Naive thymus-derived CD4-positive, alpha-beta T cell (primary cell): ENCODE measurements around the gene SPRY4. TPM values are rescaled to one million over a fixed set of nuclear protein-coding genes. Genes with fewer than 3 reads are reported as not detected.
"Not testable (repeated sequence)": the region's sequence is repeated elsewhere in the genome, so short reads cannot be mapped to it uniquely, and the experiment has no call there.

Source experiments
- ATAC-seq: fragments of 150-1000 bp; cut with Tn5 transposase; 2 replicates; pipeline ENCODE4 v1.10.0; 2021; ENCODE audit warnings: mild to moderate bottlenecking, moderate library complexity
- CTCF ChIA-PET: fragments of 350-600 bp; sonication (Branson Sonifier 250); formaldehyde crosslinking; loops from one replicate; lab custom pipeline; 2021; ENCODE audit warnings: antibody characterized with exemption; lab: Charles Lee
- POLR2A ChIA-PET: fragments of 350-600 bp; sonication (Branson Sonifier 250); formaldehyde crosslinking; loops from one replicate; lab custom pipeline; 2021; ENCODE audit warnings: antibody characterized with exemption, inconsistent platforms; lab: Charles Lee
- DNase-seq, 9 donors: peaks; one replicate each; pipeline versions ENCODE4 v3.0.0 to v3.0.0-alpha.2; 2020 to 2022; ENCODE audit warnings: mixed read lengths in 1 of 9
- H3K27ac ChIP-seq: one replicate; pipeline ENCODE4 v1.7.0; 2013; ENCODE audit warnings: mild to moderate bottlenecking, low read depth, low read length, moderate library complexity
- H3K27me3 ChIP-seq, 2 donors: one replicate each; pipeline ENCODE4 v1.7.0; 2013; ENCODE audit warnings: low read length in 2 of 2, mild to moderate bottlenecking in 2 of 2, moderate library complexity in 2 of 2; ENCODE audit not compliant: control insufficient read depth in 2 of 2, insufficient read depth in 2 of 2
- H3K36me3 ChIP-seq, 3 experiments: 1 replicate in 2 of 3; 2 replicates in 1 of 3; pipeline ENCODE4 v1.7.0; 2013; ENCODE audit warnings: low read length in 3 of 3, mild to moderate bottlenecking in 3 of 3, moderate library complexity in 1 of 3; ENCODE audit not compliant: insufficient read depth in 3 of 3, control insufficient read depth in 2 of 3
- H3K4me1 ChIP-seq, 2 donors: one replicate each; pipeline ENCODE4 v1.7.0; 2013; ENCODE audit warnings: low read length in 2 of 2, mild to moderate bottlenecking in 2 of 2, moderate library complexity in 1 of 2; ENCODE audit not compliant: control insufficient read depth in 2 of 2, insufficient read depth in 2 of 2
- H3K4me3 ChIP-seq: 2 replicates; pipeline ENCODE4 v1.7.0; 2013; ENCODE audit warnings: mild to moderate bottlenecking, low read length
- H3K9me3 ChIP-seq, 3 experiments: 1 replicate in 2 of 3; 2 replicates in 1 of 3; pipeline ENCODE4 v1.7.0; 2013; ENCODE audit warnings: low read length in 3 of 3; ENCODE audit not compliant: control insufficient read depth in 2 of 3
- H3K27ac Mint-ChIP-seq, 9 donors: one replicate each; pipeline ENCODE4 v1.8.0; 2020 to 2022; ENCODE audit warnings: mixed read lengths in 9 of 9, mild to moderate bottlenecking in 8 of 9, moderate library complexity in 5 of 9, inconsistent platforms in 2 of 9
- H3K27me3 Mint-ChIP-seq, 5 donors: one replicate each; pipeline ENCODE4 v1.8.0; 2021 to 2022; ENCODE audit warnings: mixed read lengths in 5 of 5, mild to moderate bottlenecking in 1 of 5
- H3K36me3 Mint-ChIP-seq, 5 donors: one replicate each; pipeline ENCODE4 v1.8.0; 2020 to 2022; ENCODE audit warnings: mixed read lengths in 5 of 5, mild to moderate bottlenecking in 3 of 5, inconsistent platforms in 1 of 5
- H3K4me1 Mint-ChIP-seq, 7 donors: one replicate each; pipeline ENCODE4 v1.8.0; 2020 to 2022; ENCODE audit warnings: mixed read lengths in 7 of 7, mild to moderate bottlenecking in 3 of 7, inconsistent platforms in 1 of 7
- H3K4me3 Mint-ChIP-seq, 10 donors: one replicate each; pipeline ENCODE4 v1.8.0; 2020 to 2022; ENCODE audit warnings: mild to moderate bottlenecking in 10 of 10, mixed read lengths in 10 of 10, moderate library complexity in 6 of 10, inconsistent platforms in 2 of 10
- H3K9me3 Mint-ChIP-seq, 11 donors: one replicate each; pipeline ENCODE4 v1.8.0; 2020 to 2022; ENCODE audit warnings: mixed read lengths in 11 of 11, mild to moderate bottlenecking in 4 of 11, inconsistent platforms in 1 of 11, moderate library complexity in 1 of 11
- intact Hi-C, 2 donors: fragments of 100-400 bp; cut with micrococcal nuclease; formaldehyde crosslinking; loops; one replicate each; pipeline ENCODE4 v1.15.1; 2023
- polyA plus RNA-seq, 2 donors: library from polyadenylated mRNA; unstranded; fragments of 300-500 nt; fragmentation: Illumina TruSeq; gene quantifications; one replicate each; pipeline ENCODE4 v1.2.3, GENCODE V29; 2021
- total RNA-seq, 6 experiments: library from RNA in 5 of 6; stranded (reverse) in 5 of 6; gene quantifications; 1 replicate in 5 of 6; 2 replicates in 1 of 6; pipeline ENCODE4 v1.2.3 and lab custom pipeline; 2021 to 2026

The SPRY4 gene
- total and polyA plus RNA-seq, 7 experiments from 2014 or later = 0.08 to 0.34 (median 0.11) TPM; not detected in 4

DNA sequence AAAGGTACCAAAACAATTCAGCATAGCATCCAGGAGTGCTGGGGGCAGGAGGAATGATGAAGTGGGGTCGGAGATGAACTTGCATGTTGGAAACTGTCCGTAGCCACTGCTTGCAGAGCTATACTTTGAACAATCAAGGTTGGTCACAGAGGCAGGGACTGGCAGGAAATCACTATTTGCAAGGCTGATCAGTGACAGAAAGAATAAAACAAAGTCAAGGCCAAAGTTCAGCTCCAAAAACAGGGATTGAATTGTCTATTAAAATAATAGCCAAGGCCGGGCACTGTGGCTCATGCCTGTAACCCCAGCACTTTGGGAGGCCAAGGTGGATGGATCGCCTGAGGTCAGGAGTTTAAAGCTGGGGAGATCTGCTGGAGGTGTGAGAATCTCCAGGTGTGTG, 18.7 kb upstream of the SPRY4 start:
- ChIA-PET POLR2A (no interaction called here), CTCF (no interaction called here)
- Mint-ChIP-seq H3K27ac (no peak overlapping the region), H3K27me3 (peaks cover 0 to 18% (median 0%) of the 10 kb centered on the region in 5 donors), H3K36me3 (peaks cover 3 to 15% (median 14%) of the 10 kb centered on the region in 5 donors), H3K4me1 (peaks cover 0 to 3% (median 0%) of the 10 kb centered on the region in 7 donors), H3K9me3 (peaks cover 4 to 48% (median 25%) of the 10 kb centered on the region in 11 donors), H3K4me3 (no peak overlapping the region)
- Histone ChIP-seq H3K9me3 (peaks cover 0 to 22% (median 0%) of the 10 kb centered on the region in 3 experiments), H3K36me3 (no peaks in the 10 kb centered on the region), H3K4me3 (no peak overlapping the region), H3K4me1 (no peaks in the 10 kb centered on the region), H3K27ac (no peak overlapping the region), H3K27me3 (no peaks in the 10 kb centered on the region)
- no peak for ATAC-seq
- DNase-seq = no peak
- intact Hi-C loops = no loop called here

DNA sequence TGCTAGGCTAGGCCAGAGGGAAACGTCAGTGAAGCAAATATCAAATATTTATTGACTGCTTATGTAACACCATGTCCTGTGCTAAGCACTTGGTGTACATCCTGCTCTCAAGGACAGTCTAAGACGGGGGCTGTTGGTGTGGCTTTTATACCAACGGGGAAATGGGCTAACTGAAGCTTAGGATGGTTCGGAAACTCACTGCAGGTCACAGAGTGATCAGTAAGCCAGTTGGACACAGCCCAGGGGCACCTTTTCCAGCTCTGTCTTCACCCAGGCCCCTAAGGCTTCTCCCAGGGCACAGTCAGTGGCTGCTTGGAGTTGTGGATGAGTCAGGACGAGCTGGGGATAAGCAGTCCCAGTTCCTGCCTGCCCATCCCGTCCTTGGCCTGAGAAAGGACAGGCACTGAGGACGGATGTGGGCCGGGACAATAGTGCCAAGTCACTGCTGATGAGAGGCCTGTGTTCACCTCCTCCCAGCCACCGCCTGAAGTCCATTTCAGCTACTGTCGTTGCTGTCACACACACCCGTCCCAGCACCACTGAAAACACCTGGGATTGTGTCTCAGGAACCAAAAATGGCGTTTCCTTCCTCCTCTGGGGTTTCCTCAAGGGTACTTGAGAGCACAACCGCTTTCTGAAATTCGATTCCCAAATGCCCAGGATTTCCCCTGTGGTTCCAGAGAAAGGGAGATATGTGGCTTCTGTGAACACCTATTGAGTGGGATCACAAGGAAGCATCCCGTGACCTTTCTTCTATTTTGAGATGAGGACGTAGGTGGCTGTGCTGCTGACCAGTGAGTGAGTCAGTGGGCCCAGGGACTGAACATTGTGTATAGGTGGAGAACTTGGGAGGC, 17.5 kb upstream of the SPRY4 start:
- H3K4me3 ChIP-seq = no peak overlapping the region
- peaks cover 4 to 48% (median 25%) of the 10 kb centered on the region in 11 donors for H3K9me3 Mint-ChIP-seq
- no peak overlapping the region for H3K27ac ChIP-seq
- ATAC-seq (no peak), DNase-seq (no peak)
- H3K4me3 Mint-ChIP-seq = no peak overlapping the region
- ChIA-PET POLR2A (no interaction called here), CTCF (interaction anchor here (1.1 kb wide), 1 partner anchor 11 kb away, joined by 3 read pairs; no protein-coding TSS in a partner anchor)
- intact Hi-C loops = no loop called here
- H3K27me3 Mint-ChIP-seq = peaks cover 0 to 18% (median 0%) of the 10 kb centered on the region in 5 donors
- H3K27me3 ChIP-seq = no peaks in the 10 kb centered on the region
- H3K36me3 ChIP-seq = no peaks in the 10 kb centered on the region
- peaks cover 0 to 22% (median 0%) of the 10 kb centered on the region in 3 experiments for H3K9me3 ChIP-seq
- H3K4me1 ChIP-seq = no peaks in the 10 kb centered on the region
- H3K27ac Mint-ChIP-seq = no peak overlapping the region
- peaks cover 3 to 15% (median 14%) of the 10 kb centered on the region in 5 donors for H3K36me3 Mint-ChIP-seq
- peaks cover 0 to 3% (median 0%) of the 10 kb centered on the region in 7 donors for H3K4me1 Mint-ChIP-seq

DNA sequence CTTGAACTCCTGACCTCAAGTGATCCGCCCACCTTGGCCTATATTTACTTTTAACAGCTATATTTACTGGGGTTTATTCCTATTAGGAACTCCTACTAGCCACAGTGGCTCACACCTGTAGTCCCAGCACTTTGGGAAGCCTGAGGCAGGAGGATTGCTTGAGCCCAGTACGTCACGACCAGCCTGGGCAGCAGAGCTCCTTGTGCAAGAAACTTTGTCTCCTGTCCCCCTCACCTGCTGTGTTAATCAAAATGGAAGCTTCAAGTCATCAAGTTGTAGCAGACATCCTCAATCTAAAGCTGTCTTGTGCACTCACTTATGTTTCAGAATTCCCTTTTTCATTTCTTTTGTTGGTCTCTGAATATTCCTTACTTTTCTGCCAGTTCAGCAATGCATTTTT, 15.0 kb upstream of the SPRY4 start:
- Mint-ChIP-seq H3K9me3 (peaks cover 4 to 23% (median 11%) of the 10 kb centered on the region in 11 donors), H3K27me3 (peaks cover 0 to 18% (median 0%) of the 10 kb centered on the region in 5 donors), H3K36me3 (peaks cover 0 to 12% (median 10%) of the 10 kb centered on the region in 5 donors), H3K4me3 (no peak overlapping the region), H3K4me1 (peaks cover 0 to 4% (median 0%) of the 10 kb centered on the region in 7 donors), H3K27ac (no peak overlapping the region)
- peaks cover 0 to 8% (median 0%) of the 10 kb centered on the region in 3 experiments for H3K9me3 ChIP-seq
- POLR2A ChIA-PET = no interaction called here
- H3K27me3 ChIP-seq = no peaks in the 10 kb centered on the region
- DNase-seq (no peak), ATAC-seq (no peak)
- intact Hi-C loops = loop anchor here in 1 of 2 donors (2.0 kb wide), 1 partner anchor 17 kb away; no protein-coding TSS in a partner anchor
- no peaks in the 10 kb centered on the region for H3K36me3 ChIP-seq
- H3K27ac ChIP-seq = no peak overlapping the region
- H3K4me3 ChIP-seq = no peak overlapping the region
- CTCF ChIA-PET = no interaction called here
- H3K4me1 ChIP-seq = no peaks in the 10 kb centered on the region

DNA sequence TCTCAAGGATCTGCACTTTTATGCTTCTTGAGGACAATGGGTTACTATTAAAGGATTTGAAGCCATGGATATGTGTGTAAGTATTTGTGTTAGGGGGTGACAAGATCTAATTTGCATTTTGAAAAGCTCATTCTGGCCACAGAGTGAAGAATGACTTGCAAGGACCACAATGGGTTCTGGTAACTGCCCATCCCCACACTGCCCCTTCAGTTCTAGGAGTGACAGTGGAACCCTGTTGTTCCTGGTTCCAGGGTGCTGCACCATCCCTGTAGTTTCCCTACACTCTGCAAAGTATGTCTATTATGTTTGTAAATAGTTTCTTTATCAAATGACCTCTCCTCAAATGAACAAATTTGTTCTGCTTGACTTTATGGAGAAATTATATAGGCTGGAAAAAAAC, 9.7 kb upstream of the SPRY4 start:
- no peaks in the 10 kb centered on the region for H3K36me3 Mint-ChIP-seq
- H3K27me3 ChIP-seq = no peaks in the 10 kb centered on the region
- no peaks in the 10 kb centered on the region for H3K9me3 ChIP-seq
- H3K4me3 ChIP-seq = no peak overlapping the region
- peaks cover 0 to 4% (median 0%) of the 10 kb centered on the region in 7 donors for H3K4me1 Mint-ChIP-seq
- intact Hi-C loops = no loop called here
- CTCF ChIA-PET = interaction anchor here (0.6 kb wide), 2 partner anchors 28 to 114 kb away, joined by 3 read pairs; no protein-coding TSS in a partner anchor
- no peaks in the 10 kb centered on the region for H3K36me3 ChIP-seq
- H3K27ac Mint-ChIP-seq = no peak overlapping the region
- POLR2A ChIA-PET = no interaction called here
- no peak overlapping the region for H3K4me3 Mint-ChIP-seq
- peaks cover 0 to 4% (median 2%) of the 10 kb centered on the region in 5 donors for H3K27me3 Mint-ChIP-seq
- H3K27ac ChIP-seq = no peak overlapping the region
- ATAC-seq (no peak), DNase-seq (no peak)
- H3K4me1 ChIP-seq = no peaks in the 10 kb centered on the region
- no peaks in the 10 kb centered on the region for H3K9me3 Mint-ChIP-seq

DNA sequence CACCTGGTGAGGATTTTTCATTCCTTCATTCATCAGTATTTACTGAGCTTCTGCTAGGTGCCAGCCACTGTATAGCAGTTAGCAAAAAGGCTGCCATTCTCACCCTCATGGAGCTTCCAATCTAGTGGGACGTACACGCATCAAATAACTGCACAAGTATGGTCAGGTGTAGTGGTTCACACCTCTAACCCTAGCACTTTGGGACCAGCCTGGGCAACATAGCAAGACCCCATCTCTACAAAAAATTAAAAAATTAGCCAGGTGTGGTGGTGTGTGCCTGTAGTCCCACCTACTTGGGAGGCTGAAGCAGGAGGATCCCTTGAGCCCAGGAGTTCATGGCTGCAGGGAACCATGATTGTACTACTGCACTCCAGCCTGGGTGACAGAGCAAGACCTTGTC, 8.9 kb upstream of the SPRY4 start:
- H3K9me3 Mint-ChIP-seq, H3K4me1 ChIP-seq, H3K27ac ChIP-seq, H3K4me3 ChIP-seq, H3K36me3 ChIP-seq, H3K36me3 Mint-ChIP-seq, DNase-seq, H3K27me3 ChIP-seq, CTCF ChIA-PET, ATAC-seq, intact Hi-C loops, H3K27ac Mint-ChIP-seq, H3K27me3 Mint-ChIP-seq, H3K4me1 Mint-ChIP-seq, H3K4me3 Mint-ChIP-seq, H3K9me3 ChIP-seq: not testable (repeated sequence)
- POLR2A ChIA-PET = interaction anchor here (0.8 kb wide), 1 partner anchor 9 kb away, joined by 4 read pairs; the partner anchor contains the start of gene SPRY4

DNA sequence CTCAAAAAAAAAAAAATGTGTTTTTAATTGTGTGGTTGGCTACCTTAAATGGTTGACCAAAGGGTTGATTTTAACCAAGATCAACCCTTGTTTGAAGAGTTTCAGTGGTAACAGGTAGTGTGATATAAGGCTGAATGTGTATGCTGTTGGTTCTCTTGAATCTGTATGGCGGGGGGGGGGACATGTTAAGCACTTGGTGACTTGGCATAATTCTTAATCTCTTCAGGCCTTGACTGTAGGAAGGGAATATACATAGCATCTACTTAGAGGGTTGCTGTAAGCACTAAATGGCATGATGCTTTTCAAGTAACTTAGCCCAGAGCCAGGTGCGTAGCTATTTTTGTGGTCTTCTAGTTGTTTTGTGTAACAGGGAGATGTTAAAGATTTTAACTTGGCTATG, 5.6 kb upstream of the SPRY4 start:
- H3K4me3 Mint-ChIP-seq = no peak overlapping the region
- ATAC-seq = no peak
- intact Hi-C loops = no loop called here
- no peaks in the 10 kb centered on the region for H3K36me3 Mint-ChIP-seq
- H3K27ac Mint-ChIP-seq = no peak overlapping the region
- H3K4me1 ChIP-seq = peaks cover 6 to 11% of the 10 kb centered on the region in 2 donors
- no peaks in the 10 kb centered on the region for H3K9me3 ChIP-seq
- no peaks in the 10 kb centered on the region for H3K9me3 Mint-ChIP-seq
- peaks cover 0 to under 1% of the 10 kb centered on the region in 2 donors for H3K27me3 ChIP-seq
- peaks cover 0 to 14% (median 7%) of the 10 kb centered on the region in 7 donors for H3K4me1 Mint-ChIP-seq
- DNase-seq = no peak
- H3K27ac ChIP-seq = no peak overlapping the region
- no peak overlapping the region for H3K4me3 ChIP-seq
- H3K36me3 ChIP-seq = no peaks in the 10 kb centered on the region
- H3K27me3 Mint-ChIP-seq = peaks cover 15 to 35% (median 25%) of the 10 kb centered on the region in 5 donors
- POLR2A ChIA-PET = no interaction called here
- CTCF ChIA-PET = no interaction called here
